ENCODE data around the gene ELMO1. TPM values are rescaled to one million over a fixed set of nuclear protein-coding genes. Genes with fewer than 3 reads are reported as not detected.

ELMO1 gene
- total and polyA plus RNA-seq, 2 of the 13 experiments (the other 11 are each of a cell fraction or from before 2014, with no cell fraction given): 0.11 to 0.17 TPM

DNA sequence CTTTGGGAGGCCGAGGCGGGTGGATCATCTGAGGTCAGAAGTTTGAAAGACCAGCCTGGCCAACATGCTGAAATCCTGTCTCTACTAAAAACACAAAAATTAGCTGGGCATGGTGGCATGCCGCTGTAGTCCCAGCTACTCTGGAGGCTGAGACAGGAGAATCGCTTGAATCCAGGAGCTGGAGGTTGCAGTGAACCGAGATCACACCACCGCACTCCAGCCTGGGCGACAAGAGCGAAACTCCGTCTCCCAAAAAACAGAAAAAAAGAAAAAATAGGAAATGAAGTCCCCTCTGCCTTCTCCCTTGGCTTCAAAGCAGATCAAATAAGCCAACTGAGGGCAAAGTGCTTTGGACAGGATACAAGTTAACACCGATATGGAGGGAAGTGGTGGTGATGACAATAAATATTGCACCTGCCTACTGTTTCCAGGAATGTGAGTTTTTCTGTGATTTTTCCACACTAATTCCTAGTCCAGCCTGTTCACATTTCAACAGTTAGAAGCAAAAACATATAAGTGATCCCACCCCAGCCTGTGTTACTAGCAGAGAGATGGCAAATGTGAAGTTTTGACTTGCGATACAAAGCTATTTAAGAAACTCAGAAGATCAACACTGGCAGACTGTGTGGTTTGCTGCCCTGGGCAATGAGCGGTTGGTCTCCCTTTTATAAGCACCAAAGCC lies 433.2 kb downstream of the ELMO1 start (continued):
- TF ChIP-seq EP300 (IDR thresholded peaks at IDR 0.05; ENCODE audit: low read depth in 2 of 2, low read length in 2 of 2): 0 out of 4 replicates have a peak, but pooled peaks of 1 of the 2 experiments have one; percentile 19
- TF ChIP-seq EP300 (CRISPR knock-in tag; IDR thresholded peaks at IDR 0.05; ENCODE audit: borderline replicate concordance): 0 out of 2 replicates have a peak, but pooled peaks have one; percentile 12
- 0 out of 2 replicates have a peak, but pooled peaks have one; percentile 13 for TF ChIP-seq NR2F6 (IDR thresholded peaks at IDR 0.05)
- no peak for TF ChIP-seq NR2F6 (CRISPR knock-in tag; IDR thresholded peaks at IDR 0.05)
- TF ChIP-seq STAT5B (CRISPR knock-in tag; IDR thresholded peaks at IDR 0.05): no peak

DNA sequence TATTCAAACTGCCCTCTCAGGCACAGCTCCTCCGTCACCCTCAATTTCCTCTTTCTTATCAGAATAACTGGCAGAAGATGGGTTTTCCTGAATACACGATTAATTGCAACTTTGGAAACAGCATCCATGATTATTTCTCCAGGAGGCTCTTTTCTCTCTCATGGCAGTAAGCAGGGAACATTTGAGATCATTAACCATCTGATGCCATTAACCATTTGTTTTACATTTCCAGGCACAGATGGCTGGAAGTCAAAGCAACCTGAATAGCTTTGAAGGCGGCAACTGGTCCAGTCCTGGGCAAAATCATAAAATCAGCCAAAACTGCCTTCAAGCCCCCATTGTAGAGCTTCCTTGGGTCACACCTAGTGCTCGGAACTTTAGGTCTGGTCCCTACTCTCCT lies 434.9 kb downstream of the ELMO1 start:
- ChIA-PET POLR2A (no interaction called here), CTCF (ENCODE audit: low intra/inter-chr PET ratio, low total read pairs) (no interaction called here)
- Histone ChIP-seq H3K79me2 (ENCODE audit: insufficient read depth, low read length) (no peaks in the 10 kb centered on the region), H3K4me2 (ENCODE audit: low read depth, low read length) (no peak overlapping the region), H3K4me1 (ENCODE audit: insufficient read depth, low read length) (peaks cover 58% of the 10 kb centered on the region), H3K36me3 (replicated peaks in 1 of 2; ENCODE audit: control insufficient read depth in 1 of 2, insufficient read depth in 2 of 2, low read length in 2 of 2) (no peaks in the 10 kb centered on the region), H3K9ac (ENCODE audit: insufficient read depth, low read depth, low read length) (no peak overlapping the region), H4K20me1 (ENCODE audit: insufficient read depth, low read length) (no peaks in the 10 kb centered on the region), H3K27ac (ENCODE audit: extremely low read length, insufficient read depth, low read length) (no peak overlapping the region), H3K9me3 (ENCODE audit: low read length) (no peaks in the 10 kb centered on the region), H3K4me3 (replicated peaks in 1 of 3; ENCODE audit: insufficient read depth in 1 of 3, low read depth in 2 of 3, low read length in 3 of 3) (no peak overlapping the region), H3K27me3 (ENCODE audit: control insufficient read depth in 1 of 2, insufficient read depth in 2 of 2, low read length in 2 of 2) (no peaks in the 10 kb centered on the region), H2AFZ (ENCODE audit: low read length) (no peak overlapping the region)
- 96% methylated on average over 4 of the region's 4 CpGs for WGBS (ENCODE audit: low lambda C conversion rate)
- intact Hi-C loops (cut with micrococcal nuclease; ENCODE audit: unreplicated experiment) (no loop called here), in situ Hi-C loops (cut with HindIII; ENCODE audit: extremely low pct_ligation_motif_present, low pct_unique_long_range_greater_than_20kb) (no loop called here)
- BruUV-seq (replicated peaks): no TSS peak
- TF ChIP-seq ZBTB7B (CRISPR knock-in tag; IDR thresholded peaks at IDR 0.05) (no peak), ZNF124 (CRISPR knock-in tag; IDR thresholded peaks at IDR 0.05) (no peak), ZBTB14 (CRISPR knock-in tag; IDR thresholded peaks at IDR 0.05) (no peak), HHEX (CRISPR knock-in tag; IDR thresholded peaks at IDR 0.05) (no peak), HOXA7 (CRISPR knock-in tag; IDR thresholded peaks at IDR 0.05) (no peak), NFE2 (CRISPR knock-in tag; IDR thresholded peaks at IDR 0.05) (no peak), NFIC (IDR thresholded peaks at IDR 0.05; ENCODE audit: low read length) (no peak), STAT5B (CRISPR knock-in tag; IDR thresholded peaks at IDR 0.05) (no peak), ZNF792 (CRISPR knock-in tag; IDR thresholded peaks at IDR 0.05) (no peak), ZNF747 (CRISPR knock-in tag; IDR thresholded peaks at IDR 0.05; ENCODE audit: borderline replicate concordance) (no peak), ZSCAN30 (CRISPR knock-in tag; IDR thresholded peaks at IDR 0.05) (no peak), ZBED4 (CRISPR knock-in tag; IDR thresholded peaks at IDR 0.05; ENCODE audit: borderline replicate concordance) (no peak), HMG20A (CRISPR knock-in tag; IDR thresholded peaks at IDR 0.05; ENCODE audit: borderline replicate concordance) (no peak)
- TF ChIP-seq, protein P1, sequence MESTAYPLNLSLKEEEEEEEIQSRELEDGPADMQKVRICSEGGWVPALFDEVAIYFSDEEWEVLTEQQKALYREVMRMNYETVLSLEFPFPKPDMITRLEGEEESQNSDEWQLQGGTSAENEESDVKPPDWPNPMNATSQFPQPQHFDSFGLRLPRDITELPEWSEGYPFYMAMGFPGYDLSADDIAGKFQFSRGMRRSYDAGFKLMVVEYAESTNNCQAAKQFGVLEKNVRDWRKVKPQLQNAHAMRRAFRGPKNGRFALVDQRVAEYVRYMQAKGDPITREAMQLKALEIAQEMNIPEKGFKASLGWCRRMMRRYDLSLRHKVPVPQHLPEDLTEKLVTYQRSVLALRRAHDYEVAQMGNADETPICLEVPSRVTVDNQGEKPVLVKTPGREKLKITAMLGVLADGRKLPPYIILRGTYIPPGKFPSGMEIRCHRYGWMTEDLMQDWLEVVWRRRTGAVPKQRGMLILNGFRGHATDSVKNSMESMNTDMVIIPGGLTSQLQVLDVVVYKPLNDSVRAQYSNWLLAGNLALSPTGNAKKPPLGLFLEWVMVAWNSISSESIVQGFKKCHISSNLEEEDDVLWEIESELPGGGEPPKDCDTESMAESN (CRISPR knock-in tag; conservative IDR thresholded peaks at IDR 0.05): no peak
- no peak for DNase-seq (ENCODE audit: low spot score)
- no peak for ATAC-seq
- FAIRE-seq: no peak

Data from HepG2 (cell line).